Vagina (tissue), 2 donors: ENCODE data around the gene MYCN.

Source experiments
- CTCF ChIP-seq, 3 experiments: fragments of 450-650 bp in 2 of 3; fragments of 200-600 bp in 1 of 3; sonication (generic) in 1 of 3; IDR thresholded peaks; one replicate each; pipeline ENCODE4 v1.5.1; 2017 to 2019; ENCODE audit warnings: antibody characterized with exemption in 3 of 3, mild to moderate bottlenecking in 2 of 3, moderate library complexity in 2 of 3
- POLR2A ChIP-seq, 2 donors: fragments of 450-650 bp; IDR thresholded peaks; one replicate each; pipeline ENCODE4 v1.6.1; 2017; ENCODE audit warnings: antibody characterized with exemption in 2 of 2, mild to moderate bottlenecking in 2 of 2, moderate library complexity in 2 of 2
- POLR2AphosphoS5 ChIP-seq, 2 donors: sonication (generic); formaldehyde crosslinking; IDR thresholded peaks; one replicate each; pipeline ENCODE4 v1.9.0; 2017; ENCODE audit warnings: antibody characterized with exemption in 2 of 2, mild to moderate bottlenecking in 2 of 2, low read depth in 1 of 2; ENCODE audit not compliant: insufficient read depth in 1 of 2

GRCh38 chr2:15933184-15933845, 7.0 kb upstream of the MYCN start:
- no peak for TF ChIP-seq CTCF (IDR thresholded peaks at IDR 0.05)
- no peak for TF ChIP-seq POLR2AphosphoS5 (IDR thresholded peaks at IDR 0.05; ENCODE audit: insufficient read depth in 1 of 2, low read depth in 1 of 2)
- no peak for TF ChIP-seq POLR2A (IDR thresholded peaks at IDR 0.05)
